ENCODE data around the gene RASL12.

RASL12 gene

DNA sequence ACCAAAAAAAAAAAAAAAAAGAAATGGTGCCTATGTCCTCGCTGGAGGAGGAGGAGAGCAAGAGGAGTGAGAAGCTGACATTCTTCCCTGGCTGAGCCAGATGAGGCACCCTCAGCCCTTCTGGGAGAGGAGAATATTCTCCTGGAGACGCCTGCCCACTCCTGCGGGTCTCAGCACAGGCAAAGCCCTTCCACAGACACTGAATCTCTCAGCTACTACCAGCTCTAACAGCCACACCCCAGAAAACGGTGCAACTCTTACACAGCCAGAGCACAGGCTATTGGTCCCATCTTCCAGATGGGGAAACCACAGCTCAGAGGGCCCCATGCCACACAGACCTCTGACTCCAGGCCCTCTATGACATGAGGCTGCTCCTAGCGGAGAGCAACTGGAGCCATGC, 5.7 kb downstream of the RASL12 start:
- TF ChIP-seq, protein P1, sequence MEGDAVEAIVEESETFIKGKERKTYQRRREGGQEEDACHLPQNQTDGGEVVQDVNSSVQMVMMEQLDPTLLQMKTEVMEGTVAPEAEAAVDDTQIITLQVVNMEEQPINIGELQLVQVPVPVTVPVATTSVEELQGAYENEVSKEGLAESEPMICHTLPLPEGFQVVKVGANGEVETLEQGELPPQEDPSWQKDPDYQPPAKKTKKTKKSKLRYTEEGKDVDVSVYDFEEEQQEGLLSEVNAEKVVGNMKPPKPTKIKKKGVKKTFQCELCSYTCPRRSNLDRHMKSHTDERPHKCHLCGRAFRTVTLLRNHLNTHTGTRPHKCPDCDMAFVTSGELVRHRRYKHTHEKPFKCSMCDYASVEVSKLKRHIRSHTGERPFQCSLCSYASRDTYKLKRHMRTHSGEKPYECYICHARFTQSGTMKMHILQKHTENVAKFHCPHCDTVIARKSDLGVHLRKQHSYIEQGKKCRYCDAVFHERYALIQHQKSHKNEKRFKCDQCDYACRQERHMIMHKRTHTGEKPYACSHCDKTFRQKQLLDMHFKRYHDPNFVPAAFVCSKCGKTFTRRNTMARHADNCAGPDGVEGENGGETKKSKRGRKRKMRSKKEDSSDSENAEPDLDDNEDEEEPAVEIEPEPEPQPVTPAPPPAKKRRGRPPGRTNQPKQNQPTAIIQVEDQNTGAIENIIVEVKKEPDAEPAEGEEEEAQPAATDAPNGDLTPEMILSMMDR (IDR thresholded peaks at IDR 0.05): no peak
- Histone ChIP-seq H3K36me3 (no peaks in the 10 kb centered on the region), H3K4me1 (ENCODE audit: control insufficient read depth in 1 of 2, insufficient read depth in 1 of 2, low read depth in 1 of 2, low read length in 1 of 2) (no peaks in the 10 kb centered on the region), H3K4me3 (ENCODE audit: low read depth in 1 of 2, low read length in 1 of 2) (no peak overlapping the region), H3K27ac (no peak overlapping the region), H3K9me3 (no peaks in the 10 kb centered on the region), H3K27me3 (peaks cover 50% of the 10 kb centered on the region)

- Histone ChIP-seq H3K36me3 (no peaks in the 10 kb centered on the region), H3K9me3 (no peaks in the 10 kb centered on the region), H3K27ac (no peak overlapping the region), H3K4me1 (ENCODE audit: control insufficient read depth in 1 of 2, insufficient read depth in 1 of 2, low read depth in 1 of 2, low read length in 1 of 2) (no peaks in the 10 kb centered on the region), H3K4me3 (ENCODE audit: low read depth in 1 of 2, low read length in 1 of 2) (no peak overlapping the region), H3K27me3 (peaks cover 37% of the 10 kb centered on the region)
- TF ChIP-seq, protein P1 (IDR thresholded peaks at IDR 0.05): no peak
These were observed 7.0 kb downstream of the RASL12 start for GRCh38 chr15:65060641-65061397.

DNA sequence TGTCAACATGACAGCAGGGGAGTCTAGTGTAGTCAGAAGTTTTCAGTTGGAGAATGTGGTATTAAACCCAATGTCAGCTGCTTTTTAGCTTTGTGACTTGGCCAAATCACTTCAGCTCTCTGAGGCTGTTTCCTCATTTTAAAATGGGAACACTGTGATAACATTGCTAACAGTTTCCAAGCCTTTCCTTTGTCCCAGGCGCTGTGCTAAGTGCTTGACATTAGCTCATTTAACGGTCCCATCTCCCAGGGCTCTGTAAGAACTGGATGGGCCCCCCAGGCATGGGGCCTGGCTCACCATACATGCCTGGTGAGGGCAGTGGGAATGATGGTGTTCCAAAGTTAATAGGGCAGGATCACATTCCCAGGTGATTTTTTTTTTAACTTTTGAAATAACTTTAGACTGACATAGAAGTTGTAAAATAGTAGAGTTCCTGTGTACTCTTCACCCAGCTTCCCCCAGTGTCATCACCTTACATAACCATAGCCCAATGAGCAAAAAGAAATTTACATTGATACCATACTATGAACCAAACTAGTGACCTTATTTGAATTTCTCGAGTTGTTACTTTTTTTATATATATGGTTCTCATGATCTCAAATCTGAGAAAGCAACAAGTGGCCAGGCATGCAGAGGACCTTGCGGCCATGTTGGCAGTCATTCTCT, 7.7 kb downstream of the RASL12 start:
- TF ChIP-seq, protein P1 (IDR thresholded peaks at IDR 0.05): no peak
- Histone ChIP-seq H3K27me3 (peaks cover 30% of the 10 kb centered on the region), H3K4me3 (ENCODE audit: low read depth in 1 of 2, low read length in 1 of 2) (no peak overlapping the region), H3K36me3 (no peaks in the 10 kb centered on the region), H3K4me1 (ENCODE audit: control insufficient read depth in 1 of 2, insufficient read depth in 1 of 2, low read depth in 1 of 2, low read length in 1 of 2) (no peaks in the 10 kb centered on the region), H3K9me3 (no peaks in the 10 kb centered on the region), H3K27ac (no peak overlapping the region)

GRCh38 chr15:65059369-65059750, 8.4 kb downstream of the RASL12 start:
- TF ChIP-seq, protein P1 (IDR thresholded peaks at IDR 0.05): no peak
- H3K27ac ChIP-seq: no peak overlapping the region
- H3K4me3 ChIP-seq (ENCODE audit: low read depth in 1 of 2, low read length in 1 of 2): no peak overlapping the region
- H3K27me3 ChIP-seq: peaks cover 23% of the 10 kb centered on the region
- no peaks in the 10 kb centered on the region for H3K9me3 ChIP-seq
- H3K4me1 ChIP-seq (ENCODE audit: control insufficient read depth in 1 of 2, insufficient read depth in 1 of 2, low read depth in 1 of 2, low read length in 1 of 2): no peaks in the 10 kb centered on the region
- H3K36me3 ChIP-seq: no peaks in the 10 kb centered on the region

GRCh38 chr15:65058394-65059368, 9.1 kb downstream of the RASL12 start:
- Histone ChIP-seq H3K4me3 (ENCODE audit: low read depth in 1 of 2, low read length in 1 of 2) (no peak overlapping the region), H3K9me3 (no peaks in the 10 kb centered on the region), H3K36me3 (no peaks in the 10 kb centered on the region), H3K27me3 (peaks cover 16% of the 10 kb centered on the region), H3K27ac (no peak overlapping the region), H3K4me1 (ENCODE audit: control insufficient read depth in 1 of 2, insufficient read depth in 1 of 2, low read depth in 1 of 2, low read length in 1 of 2) (no peaks in the 10 kb centered on the region)
- TF ChIP-seq, protein P1 (IDR thresholded peaks at IDR 0.05): no peak

All from neutrophil (primary cell).